Measurements from ENCODE around the gene LDAH. TPM values are rescaled to one million over a fixed set of nuclear protein-coding genes. Genes with fewer than 3 reads are reported as not detected.

LDAH gene
- total RNA-seq, 6 experiments from 2014 or later = 18.3 to 23.2 (median 20.2) TPM

GRCh38 chr2:20638014-20638413, 184.9 kb downstream of the LDAH start:
- no peak for DNase-seq
- Mint-ChIP-seq H3K36me3 (ENCODE audit: low read depth) (no peaks in the 10 kb centered on the region), H3K9me3 (no peaks in the 10 kb centered on the region), H3K27ac (no peak overlapping the region), H3K4me1 (ENCODE audit: low read depth) (peaks cover 37% of the 10 kb centered on the region), H3K4me3 (no peak overlapping the region), H3K27me3 (ENCODE audit: insufficient read depth) (peaks cover 8% of the 10 kb centered on the region)
- no peak for TF ChIP-seq CTCF (IDR thresholded peaks at IDR 0.05)

DNA sequence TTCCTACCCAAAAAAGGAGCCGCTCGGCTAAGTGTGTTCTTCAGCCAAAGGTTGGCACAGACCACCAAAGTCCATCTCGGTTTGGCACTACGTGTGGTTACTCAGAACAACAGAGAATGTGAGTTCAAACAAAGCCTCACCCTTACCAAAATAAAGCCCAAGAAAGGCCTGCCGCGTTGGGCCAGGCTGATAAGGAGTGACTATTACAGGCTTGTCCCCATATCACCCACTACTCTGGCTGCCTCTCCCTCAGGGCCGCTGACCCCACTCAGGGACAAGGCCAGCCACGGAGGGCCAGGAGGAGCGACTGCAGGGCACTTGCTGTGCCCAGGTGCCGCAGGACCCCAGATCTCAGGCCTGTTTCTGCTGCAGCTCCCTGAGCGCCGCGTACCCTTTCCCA, 185.8 kb downstream of the LDAH start:
- no peak for DNase-seq
- Mint-ChIP-seq H3K4me3 (no peak overlapping the region), H3K27ac (no peak overlapping the region), H3K36me3 (ENCODE audit: low read depth) (no peaks in the 10 kb centered on the region), H3K9me3 (no peaks in the 10 kb centered on the region), H3K4me1 (ENCODE audit: low read depth) (peaks cover 35% of the 10 kb centered on the region), H3K27me3 (ENCODE audit: insufficient read depth) (peaks cover 8% of the 10 kb centered on the region)
- no peak for TF ChIP-seq CTCF (IDR thresholded peaks at IDR 0.05)

- Mint-ChIP-seq H3K4me1 (ENCODE audit: low read depth) (peaks cover 25% of the 10 kb centered on the region), H3K36me3 (ENCODE audit: low read depth) (no peaks in the 10 kb centered on the region), H3K27ac (peak overlapping the region; percentile 41), H3K9me3 (no peaks in the 10 kb centered on the region), H3K27me3 (ENCODE audit: insufficient read depth) (peaks cover 5% of the 10 kb centered on the region; the same call in 1 of the 2 replicates), H3K4me3 (no peak overlapping the region)
- TF ChIP-seq CTCF (IDR thresholded peaks at IDR 0.05) = peak; percentile 95
- DNase-seq = peak; percentile 65
Observed at GRCh38 chr2:20635675-20636584, 187.0 kb downstream of the LDAH start.

- DNase-seq = no peak
- Mint-ChIP-seq H3K27me3 (ENCODE audit: insufficient read depth) (peaks cover 5% of the 10 kb centered on the region; the same call in 1 of the 2 replicates), H3K4me1 (ENCODE audit: low read depth) (peaks cover 25% of the 10 kb centered on the region), H3K4me3 (no peak overlapping the region), H3K9me3 (no peaks in the 10 kb centered on the region), H3K36me3 (ENCODE audit: low read depth) (no peaks in the 10 kb centered on the region), H3K27ac (peak overlapping the region; percentile 41)
- TF ChIP-seq CTCF (IDR thresholded peaks at IDR 0.05) = no peak
Observed at GRCh38 chr2:20635113-20635510, 187.8 kb downstream of the LDAH start.

DNA sequence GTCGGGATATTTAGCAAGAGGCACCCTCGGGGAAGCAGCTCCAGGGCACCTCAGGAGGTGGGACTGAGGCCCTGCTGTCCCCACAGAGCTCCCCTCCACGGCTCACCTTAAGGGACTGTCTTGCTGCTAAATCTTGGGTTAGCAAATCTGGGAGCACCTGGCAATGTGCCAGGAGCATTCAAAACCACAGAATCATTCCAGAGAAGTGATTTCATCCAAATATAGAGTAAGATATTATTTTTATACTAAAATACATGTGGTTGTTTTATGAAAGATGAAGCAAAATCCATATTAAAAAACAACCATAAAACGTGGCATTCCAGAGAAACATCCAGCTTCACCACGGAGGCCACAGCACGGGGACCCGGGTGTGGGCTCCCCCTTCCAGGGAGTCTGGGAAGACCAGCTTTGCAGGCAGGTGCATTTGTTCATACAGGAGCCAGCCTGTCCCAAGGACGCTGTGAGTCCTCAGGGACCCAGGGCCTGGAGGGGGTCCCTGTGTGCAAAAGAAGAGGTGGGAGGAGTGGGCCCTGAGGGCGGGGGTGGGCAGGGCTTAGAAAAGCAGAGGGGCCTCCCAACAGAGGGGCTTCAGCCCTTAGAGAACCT, 188.3 kb downstream of the LDAH start:
- peaks cover 5% of the 10 kb centered on the region; the same call in 1 of the 2 replicates for H3K27me3 Mint-ChIP-seq (ENCODE audit: insufficient read depth)
- H3K4me3 Mint-ChIP-seq = no peak overlapping the region
- H3K36me3 Mint-ChIP-seq (ENCODE audit: low read depth) = no peaks in the 10 kb centered on the region
- no peak overlapping the region for H3K27ac Mint-ChIP-seq
- TF ChIP-seq CTCF (IDR thresholded peaks at IDR 0.05) = no peak; the same call in 1 of the 2 replicates
- H3K4me1 Mint-ChIP-seq (ENCODE audit: low read depth) = peaks cover 25% of the 10 kb centered on the region
- no peaks in the 10 kb centered on the region for H3K9me3 Mint-ChIP-seq
- DNase-seq = peak; percentile 56

Other genes with a start within 250 kb of the LDAH start
- gene HS1BP3, start 172.0 kb downstream of the LDAH start, total RNA-seq (2021; fragmentation: NEBNext Ultra II Directional; extraction: Animal tissue kit (Norgen Biotek cat#: 25700)) = 10 to 100 TPM; 12.7 to 17.3 (median 15.8) TPM
- under 1 TPM in 1 of 6 experiments, not detected in 5; 0.05 TPM for gene GDF7, start 156.0 kb downstream of the LDAH start, total RNA-seq (2021; fragmentation: NEBNext Ultra II Directional; extraction: Animal tissue kit (Norgen Biotek cat#: 25700))
- not detected for gene APOB, start 221.0 kb upstream of the LDAH start, total RNA-seq (2021; fragmentation: NEBNext Ultra II Directional; extraction: Animal tissue kit (Norgen Biotek cat#: 25700))